Measurements from ENCODE around the gene CENPB. TPM values are rescaled to one million over a fixed set of nuclear protein-coding genes. Genes with fewer than 3 reads are reported as not detected.

CENPB gene
- total RNA-seq, 4 donors from 2014 or later: 39.8 to 61.9 (median 47.0) TPM

- TF ChIP-seq POLR2A (IDR thresholded peaks at IDR 0.05) (no peak), CTCF (IDR thresholded peaks at IDR 0.05) (no peak)
- H3K9me3 ChIP-seq: no peaks in the 10 kb centered on the region
- DNase-seq: no peak
- H3K4me1 ChIP-seq: peaks cover 16 to 43% (median 36%) of the 10 kb centered on the region in 4 donors
- peaks cover 0 to 37% (median 0%) of the 10 kb centered on the region in 3 donors for H3K36me3 ChIP-seq
- H3K27me3 ChIP-seq: no peaks in the 10 kb centered on the region
- H3K4me3 ChIP-seq: no peak overlapping the region
- peak overlapping the region; percentile 96 to 97 (median 96) for H3K27ac ChIP-seq
Measured at GRCh38 chr20:3798908-3799248, 12.3 kb upstream of the CENPB start.

GRCh38 chr20:3798373-3798768 lies 11.8 kb upstream of the CENPB start:
- no peak for DNase-seq
- H3K27ac ChIP-seq: peak overlapping the region; percentile 96 to 97 (median 96)
- no peaks in the 10 kb centered on the region for H3K27me3 ChIP-seq
- TF ChIP-seq POLR2A (IDR thresholded peaks at IDR 0.05) (no peak), CTCF (IDR thresholded peaks at IDR 0.05) (no peak)
- H3K36me3 ChIP-seq: peaks cover 0 to 32% (median 0%) of the 10 kb centered on the region in 3 donors
- H3K4me1 ChIP-seq: peaks cover 16 to 43% (median 36%) of the 10 kb centered on the region in 4 donors
- H3K4me3 ChIP-seq: peak overlapping the region in 1 of 4 donors; percentile 73
- H3K9me3 ChIP-seq: no peaks in the 10 kb centered on the region

- Histone ChIP-seq H3K9me3 (no peaks in the 10 kb centered on the region), H3K27ac (peak overlapping the region; percentile 96 to 97 (median 96)), H3K4me1 (peaks cover 16 to 43% (median 36%) of the 10 kb centered on the region in 4 donors), H3K4me3 (peak overlapping the region in 3 of 4 donors; percentile 73 to 85 (median 76)), H3K27me3 (no peaks in the 10 kb centered on the region), H3K36me3 (peaks cover 0 to 26% (median 0%) of the 10 kb centered on the region in 3 donors)
- DNase-seq: peak in 1 of 3 donors; percentile 47
- TF ChIP-seq POLR2A (IDR thresholded peaks at IDR 0.05) (peak in 1 of 2 donors; percentile 26), CTCF (IDR thresholded peaks at IDR 0.05) (no peak)
Measured at GRCh38 chr20:3797592-3798372, 11.2 kb upstream of the CENPB start.

- no peak for DNase-seq
- Histone ChIP-seq H3K4me1 (peaks cover 16 to 43% (median 36%) of the 10 kb centered on the region in 4 donors), H3K36me3 (peaks cover 0 to 20% (median 0%) of the 10 kb centered on the region in 3 donors), H3K27me3 (no peaks in the 10 kb centered on the region), H3K9me3 (no peaks in the 10 kb centered on the region), H3K4me3 (peak overlapping the region in 3 of 4 donors; percentile 73 to 85 (median 76)), H3K27ac (peak overlapping the region; percentile 96 to 97 (median 96))
- TF ChIP-seq CTCF (IDR thresholded peaks at IDR 0.05) (no peak), POLR2A (IDR thresholded peaks at IDR 0.05) (no peak)
Measured at GRCh38 chr20:3797226-3797545, 10.6 kb upstream of the CENPB start.

- no peak for DNase-seq
- H3K27me3 ChIP-seq: no peaks in the 10 kb centered on the region
- H3K9me3 ChIP-seq: no peaks in the 10 kb centered on the region
- peak overlapping the region; percentile 96 to 97 (median 96) for H3K27ac ChIP-seq
- TF ChIP-seq CTCF (IDR thresholded peaks at IDR 0.05) (no peak), POLR2A (IDR thresholded peaks at IDR 0.05) (no peak)
- peaks cover 16 to 43% (median 36%) of the 10 kb centered on the region in 4 donors for H3K4me1 ChIP-seq
- peaks cover 0 to 14% (median 0%) of the 10 kb centered on the region in 3 donors for H3K36me3 ChIP-seq
- peak overlapping the region; percentile 52 to 85 (median 74) for H3K4me3 ChIP-seq
Measured at GRCh38 chr20:3796477-3797225, 10.1 kb upstream of the CENPB start.
